ENCODE measurements around the gene PLAC9.
A peak's percentile ranks its signal among the peaks of the same experiment; 100 is the strongest.

Gene PLAC9

GRCh38 chr10:80161321-80162083, 29.0 kb downstream of the PLAC9 start:
- DNase-seq = no peak

- DNase-seq = no peak
Observed at GRCh38 chr10:80163741-80164341, 31.3 kb downstream of the PLAC9 start.

GRCh38 chr10:80164596-80164995, 32.1 kb downstream of the PLAC9 start:
- no peak for DNase-seq

- no peak for DNase-seq
Observed at GRCh38 chr10:80165173-80165572, 32.6 kb downstream of the PLAC9 start.

GRCh38 chr10:80166581-80167470, 34.3 kb downstream of the PLAC9 start:
- DNase-seq = no peak

- no peak for DNase-seq
Observed at GRCh38 chr10:80167471-80168161, 35.1 kb downstream of the PLAC9 start.

- no peak for DNase-seq
Observed at GRCh38 chr10:80168162-80168511, 35.6 kb downstream of the PLAC9 start.

- no peak for DNase-seq
Observed at GRCh38 chr10:80168679-80169380, 36.3 kb downstream of the PLAC9 start.

- no peak for DNase-seq
Observed at GRCh38 chr10:80170026-80170425, 37.5 kb downstream of the PLAC9 start.

- DNase-seq = no peak
Observed at GRCh38 chr10:80170641-80171040, 38.1 kb downstream of the PLAC9 start.

- DNase-seq = no peak
Observed at GRCh38 chr10:80171248-80171660, 38.7 kb downstream of the PLAC9 start.

GRCh38 chr10:80172896-80173295, 40.4 kb downstream of the PLAC9 start:
- no peak for DNase-seq

- peak; percentile 26 for DNase-seq
Observed at GRCh38 chr10:80173466-80173865, 40.9 kb downstream of the PLAC9 start.

- no peak for DNase-seq
Observed at GRCh38 chr10:80174641-80175395, 42.3 kb downstream of the PLAC9 start.

- no peak for DNase-seq
Observed at GRCh38 chr10:80176526-80176925, 44.0 kb downstream of the PLAC9 start.

GRCh38 chr10:80177781-80178636, 45.5 kb downstream of the PLAC9 start:
- no peak for DNase-seq

GRCh38 chr10:80182986-80183385, 50.5 kb downstream of the PLAC9 start:
- no peak for DNase-seq

- no peak for DNase-seq
Observed at GRCh38 chr10:80183436-80183835, 50.9 kb downstream of the PLAC9 start.

GRCh38 chr10:80184291-80184690, 51.8 kb downstream of the PLAC9 start:
- no peak for DNase-seq

GRCh38 chr10:80185578-80186299, 53.2 kb downstream of the PLAC9 start:
- DNase-seq = no peak

Measured in DMS79 treated with DMSO at 0.1 percent for 48 hours (cell line).